Heart right ventricle (tissue), 16 donors: ENCODE data around the gene PBX4. TPM values are rescaled to one million over a fixed set of nuclear protein-coding genes. Genes with fewer than 3 reads are reported as not detected.

Experiments
- ATAC-seq, 8 donors: fragments of 200-7000 bp; cut with Tn5 transposase; one replicate each; pipeline ENCODE4 v1.9.1; 2020; ENCODE audit warnings: mild to moderate bottlenecking in 8 of 8, moderate library complexity in 8 of 8, moderate number of reproducible peaks in 1 of 8
- DNase-seq, 2 donors: peaks; one replicate each; pipeline ENCODE4 v3.0.0-alpha.2; 2020
- H3K27ac ChIP-seq, 10 donors: fragments of 200-600 bp; sonication (generic) in 2 of 10; one replicate each; pipeline versions ENCODE4 v1.5.0 to v1.8.0; 2020 to 2022; ENCODE audit warnings: mild to moderate bottlenecking in 3 of 10
- H3K27me3 ChIP-seq, 7 donors: fragments of 200-600 bp; one replicate each; pipeline ENCODE4 v1.8.0; 2021 to 2022; ENCODE audit warnings: mild to moderate bottlenecking in 2 of 7
- H3K36me3 ChIP-seq, 9 donors: fragments of 200-600 bp; sonication (generic) in 1 of 9; one replicate each; pipeline versions ENCODE4 v1.5.0 to v1.8.0; 2020 to 2022; ENCODE audit warnings: mild to moderate bottlenecking in 2 of 9
- H3K4me1 ChIP-seq, 9 donors: fragments of 200-600 bp; sonication (generic) in 1 of 9; one replicate each; pipeline versions ENCODE4 v1.5.0 to v1.8.0; 2020 to 2022; ENCODE audit warnings: mild to moderate bottlenecking in 4 of 9
- H3K4me3 ChIP-seq, 10 donors: fragments of 200-600 bp; sonication (generic) in 2 of 10; one replicate each; pipeline versions ENCODE4 v1.5.0 to v1.8.0; 2020 to 2022; ENCODE audit warnings: mild to moderate bottlenecking in 7 of 10, moderate library complexity in 2 of 10
- H3K9me3 ChIP-seq, 11 donors: fragments of 200-600 bp in 10 of 11; sonication (generic) in 2 of 11; one replicate each; pipeline versions ENCODE4 v1.5.0 to v1.8.0; 2013 to 2022; ENCODE audit warnings: mild to moderate bottlenecking in 2 of 11, control low read depth in 1 of 11, moderate library complexity in 1 of 11
- CTCF ChIP-seq, 9 donors: fragments of 200-600 bp; sonication (generic) in 2 of 9; IDR thresholded peaks; one replicate each; pipeline versions ENCODE4 v1.5.0 to v1.8.0; 2021 to 2022; ENCODE audit warnings: antibody characterized with exemption in 9 of 9, mild to moderate bottlenecking in 5 of 9, moderate library complexity in 1 of 9
- WGBS, 2 donors: extraction: QIAGEN DNeasy Blood & Tissue Kit; methylation state at CpG; one replicate each; pipeline ENCODE4 v1.1.7; 2013; ENCODE audit warnings: inconsistent platforms in 1 of 2; 5-methylcytosine and 5-hydroxymethylcytosine counted together
- intact Hi-C, 10 donors: fragments of 100-400 bp; cut with DNase I; formaldehyde crosslinking; loops; one replicate each; pipeline versions ENCODE4 v1.11.1 to v1.14.2; 2022
- polyA plus RNA-seq, 2 donors: library from polyadenylated mRNA; stranded (reverse); fragments of 200-250 nt; gene quantifications; one replicate each; pipeline ENCODE4 v1.2.3, GENCODE V29; 2013
- total RNA-seq, 10 donors: library from RNA; stranded (reverse); fragmentation: NEBNext Ultra II Directional in 3 of 10; extraction: Animal tissue kit (Norgen Biotek cat#: 25700) in 3 of 10; gene quantifications; one replicate each; pipeline versions ENCODE4 v1.2.1 to v1.2.4, GENCODE V29; 2021 to 2023
- donor health status: Arrhythmogenic right ventricular cardiomyopathy.
- donor health status: ischemic (EF 13 %, LVEDD 7.1; RV severe dilation, severe dysfunction).
- donor health status: healthy with polysubstance abuse.
- donor health status: DM: no; HTN: yes; CAD: no.
- donor health status: DM: no; HTN: no; CAD: no.
- donor health status: ischemic (EF 25% LVEDD 6.9; RV normal size, moderate dysfunction).
- donor health status: ischemic (EF 25% LVEDD 5.7; RV mildly dilated, moderate dysfunction).
- donor health status: healthy.
- donor health status: DM: yes; HTN: yes; CAD: no.
- donor health status: Ischemic cardiomyopathy.
- donor health status: ischemic (EF 35%, LVEDD 5.7; RV mildly dilated, moderate dysfunction).
- donor health status: nonischemic (EF 11% LVEDD 7.7; RV severe dilation, severe dysfunction).
- donor health status: DM: yes; HTN: yes; CAD: no.
- donor health status: PGD.
- donor health status: ischemic (EF 29% LVEDD 5.4; RV normal size, mild dysfunction).
- donor health status: nonischemic (EF 23%, LVEDD 6.1; RV moderate dilation, normal function).

Gene PBX4
- total and polyA plus RNA-seq, 12 donors, result 0.06 to 1.2 (median 0.36) TPM; not detected in 7

GRCh38 chr19:19597809-19598306, 20.6 kb downstream of the PBX4 start:
- H3K27me3 ChIP-seq, result peaks cover 0 to 9% (median 0%) of the 10 kb centered on the region in 7 donors
- 49 to 54% methylated on average over 8 of the region's 8 CpGs for WGBS, 2 donors
- no peak for TF ChIP-seq CTCF (IDR thresholded peaks at IDR 0.05)
- DNase-seq, result no peak
- no peak for ATAC-seq
- H3K27ac ChIP-seq, result peak overlapping the region in 1 of 10 donors; percentile 81
- no peaks in the 10 kb centered on the region for H3K36me3 ChIP-seq
- no peaks in the 10 kb centered on the region for H3K9me3 ChIP-seq
- H3K4me3 ChIP-seq, result no peak overlapping the region
- intact Hi-C loops, result no loop called here
- H3K4me1 ChIP-seq, result peaks cover 0 to 16% (median 0%) of the 10 kb centered on the region in 9 donors

GRCh38 chr19:19595171-19595701, 23.3 kb downstream of the PBX4 start:
- no peak overlapping the region for H3K27ac ChIP-seq
- DNase-seq (no peak), ATAC-seq (no peak)
- no peaks in the 10 kb centered on the region for H3K36me3 ChIP-seq
- peaks cover 0 to 8% (median 0%) of the 10 kb centered on the region in 7 donors for H3K27me3 ChIP-seq
- 65 to 68% methylated on average over 8 of the region's 8 CpGs for WGBS, 2 donors
- intact Hi-C loops, result no loop called here
- peaks cover 0 to 32% (median 0%) of the 10 kb centered on the region in 9 donors for H3K4me1 ChIP-seq
- no peak for TF ChIP-seq CTCF (IDR thresholded peaks at IDR 0.05)
- H3K9me3 ChIP-seq, result no peaks in the 10 kb centered on the region
- no peak overlapping the region for H3K4me3 ChIP-seq

DNA sequence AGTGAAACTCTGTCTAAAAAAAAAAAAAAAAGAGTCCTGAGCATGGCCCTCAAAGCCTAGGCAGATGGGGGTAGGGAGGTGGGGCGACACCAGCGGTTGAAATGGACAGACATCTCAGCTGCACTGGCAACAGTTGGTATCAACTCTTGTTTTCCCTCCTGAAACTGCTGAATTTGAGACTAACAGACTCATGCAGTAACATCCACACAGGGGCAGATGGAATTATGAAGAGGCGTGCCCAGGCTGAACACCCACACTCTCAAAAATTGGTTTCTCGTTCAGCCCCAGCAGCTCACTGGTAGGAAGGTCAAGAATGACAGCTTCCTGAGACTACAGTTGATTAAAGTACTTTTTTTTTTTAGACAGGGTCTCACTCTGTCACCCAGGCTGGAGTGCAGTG, 24.1 kb downstream of the PBX4 start:
- Histone ChIP-seq H3K9me3 (no peaks in the 10 kb centered on the region), H3K36me3 (no peaks in the 10 kb centered on the region), H3K27ac (no peak overlapping the region), H3K27me3 (peaks cover 0 to 8% (median 0%) of the 10 kb centered on the region in 7 donors), H3K4me1 (peaks cover 0 to 35% (median 0%) of the 10 kb centered on the region in 9 donors), H3K4me3 (no peak overlapping the region)
- no peak for TF ChIP-seq CTCF (IDR thresholded peaks at IDR 0.05)
- ATAC-seq (no peak), DNase-seq (no peak)
- 91 to 97% methylated on average over 4 of the region's 4 CpGs for WGBS, 2 donors
- intact Hi-C loops, result no loop called here

GRCh38 chr19:19592690-19593089, 25.8 kb downstream of the PBX4 start:
- DNase-seq (no peak), ATAC-seq (no peak)
- no peak overlapping the region for H3K4me3 ChIP-seq
- no peaks in the 10 kb centered on the region for H3K9me3 ChIP-seq
- intact Hi-C loops, result no loop called here
- 90 to 95% methylated on average over 10 of the region's 10 CpGs for WGBS, 2 donors
- peaks cover 0 to 8% (median 0%) of the 10 kb centered on the region in 7 donors for H3K27me3 ChIP-seq
- H3K27ac ChIP-seq, result no peak overlapping the region
- no peak for TF ChIP-seq CTCF (IDR thresholded peaks at IDR 0.05)
- H3K36me3 ChIP-seq, result no peaks in the 10 kb centered on the region
- H3K4me1 ChIP-seq, result peaks cover 0 to 33% (median 0%) of the 10 kb centered on the region in 9 donors
